Colonic mucosa (tissue), 4 donors: ENCODE measurements around the gene VPS39. TPM values are rescaled to one million over a fixed set of nuclear protein-coding genes. Genes with fewer than 3 reads are reported as not detected.

Experiments used
- DNase-seq: peaks from one replicate; pipeline ENCODE4 v3.0.0-alpha.2; 2020
- H3K27ac ChIP-seq: fragments of 200-600 bp; one replicate; pipeline ENCODE4 v1.8.0; 2021
- H3K27me3 ChIP-seq: fragments of 200-600 bp; one replicate; pipeline ENCODE4 v1.8.0; 2021
- H3K36me3 ChIP-seq: fragments of 200-600 bp; one replicate; pipeline ENCODE4 v1.8.0; 2021
- H3K4me1 ChIP-seq: fragments of 200-600 bp; one replicate; pipeline ENCODE4 v1.8.0; 2021; ENCODE audit warnings: mild to moderate bottlenecking
- H3K4me3 ChIP-seq: fragments of 200-600 bp; one replicate; pipeline ENCODE4 v1.8.0; 2021
- H3K9ac ChIP-seq, 2 donors: one replicate each; pipeline ENCODE4 v1.7.0; 2013; ENCODE audit warnings: control low read depth in 2 of 2, low read depth in 2 of 2, low read length in 2 of 2
- H3K9me3 ChIP-seq: fragments of 200-600 bp; one replicate; pipeline ENCODE4 v1.8.0; 2021
- CTCF ChIP-seq: fragments of 200-600 bp; IDR thresholded peaks from one replicate; pipeline ENCODE4 v1.8.0; 2022; ENCODE audit warnings: antibody characterized with exemption, mild to moderate bottlenecking
- intact Hi-C: fragments of 100-400 bp; cut with DNase I; formaldehyde crosslinking; loops from one replicate; pipeline ENCODE4 v1.14.1; 2022
- total RNA-seq, 2 donors: library from RNA; stranded (reverse); fragmentation: NEBNext Ultra II Directional in 1 of 2; extraction: Animal tissue kit (Norgen Biotek cat#: 25700) in 1 of 2; gene quantifications; one replicate each; pipeline ENCODE4 v1.2.1, GENCODE V29; 2021
- donor health status: healthy.
- donor health status: DM: no; HTN: no; CAD: no.
- donor health status: DM: no; HTN: no; CAD: no.

Gene VPS39
- total RNA-seq, 2 donors from 2014 or later, result 49.1 to 50.4 TPM

GRCh38 chr15:42166225-42166940 is 41.7 kb downstream of the VPS39 start:
- no peaks in the 10 kb centered on the region for H3K27me3 ChIP-seq
- no peak overlapping the region for H3K9ac ChIP-seq
- no peaks in the 10 kb centered on the region for H3K4me1 ChIP-seq
- intact Hi-C loops, result no loop called here
- no peak for DNase-seq
- H3K36me3 ChIP-seq, result peaks cover 21% of the 10 kb centered on the region
- H3K4me3 ChIP-seq, result no peak overlapping the region
- no peak overlapping the region for H3K27ac ChIP-seq
- TF ChIP-seq CTCF, result no peak
- no peaks in the 10 kb centered on the region for H3K9me3 ChIP-seq

DNA sequence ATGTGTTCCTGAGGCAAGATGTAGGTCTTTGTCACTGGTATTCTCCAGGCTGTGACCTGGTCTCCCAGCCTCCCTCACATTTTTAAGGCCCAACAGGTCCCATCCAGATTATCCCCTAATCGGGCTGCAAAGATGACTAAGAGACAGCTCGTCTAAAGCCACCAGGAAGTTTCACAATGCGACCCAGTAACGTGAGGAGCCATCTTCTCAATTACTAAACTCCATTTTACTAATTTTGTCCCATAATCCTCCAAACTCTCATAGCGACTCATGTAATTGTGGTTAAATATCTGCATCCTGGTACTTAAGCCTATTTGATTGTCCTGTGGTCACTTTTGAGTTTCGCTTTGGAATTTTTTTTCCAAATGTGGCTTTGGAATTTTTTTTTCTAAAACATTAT is 43.0 kb downstream of the VPS39 start:
- H3K4me3 ChIP-seq, result no peak overlapping the region
- no peak overlapping the region for H3K9ac ChIP-seq
- no peak overlapping the region for H3K27ac ChIP-seq
- no peak for TF ChIP-seq CTCF
- H3K9me3 ChIP-seq, result no peaks in the 10 kb centered on the region
- peaks cover 25% of the 10 kb centered on the region for H3K36me3 ChIP-seq
- no peaks in the 10 kb centered on the region for H3K4me1 ChIP-seq
- no peak for DNase-seq
- H3K27me3 ChIP-seq, result no peaks in the 10 kb centered on the region
- intact Hi-C loops, result no loop called here

GRCh38 chr15:42163947-42164550 is 44.1 kb downstream of the VPS39 start:
- H3K9ac ChIP-seq, result no peak overlapping the region
- DNase-seq, result no peak
- H3K27ac ChIP-seq, result no peak overlapping the region
- H3K4me3 ChIP-seq, result no peak overlapping the region
- H3K27me3 ChIP-seq, result no peaks in the 10 kb centered on the region
- no peaks in the 10 kb centered on the region for H3K4me1 ChIP-seq
- intact Hi-C loops, result no loop called here
- H3K36me3 ChIP-seq, result peaks cover 28% of the 10 kb centered on the region
- no peaks in the 10 kb centered on the region for H3K9me3 ChIP-seq
- TF ChIP-seq CTCF, result no peak

DNA sequence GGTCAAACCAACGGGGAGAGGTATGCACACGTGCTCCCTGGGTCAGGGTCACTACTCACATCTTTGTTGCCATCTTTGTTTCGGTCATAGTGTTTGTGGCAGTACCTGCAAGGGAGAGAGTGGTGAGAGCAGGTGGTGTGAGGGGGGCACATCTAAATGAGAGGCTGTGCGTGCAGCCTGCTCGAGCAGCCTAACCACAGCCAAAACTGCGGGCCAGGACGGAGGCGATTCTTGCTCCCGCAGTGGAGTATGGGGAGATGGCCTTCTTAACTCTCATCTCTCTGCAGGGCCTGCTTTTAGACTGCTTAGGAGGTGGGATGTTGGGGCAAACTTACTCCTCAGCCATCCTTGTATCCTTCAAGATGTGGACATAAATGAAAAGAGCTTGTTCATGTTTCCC is 44.8 kb downstream of the VPS39 start:
- H3K27me3 ChIP-seq, result no peaks in the 10 kb centered on the region
- intact Hi-C loops, result no loop called here
- no peak for DNase-seq
- H3K4me1 ChIP-seq, result no peaks in the 10 kb centered on the region
- no peak overlapping the region for H3K4me3 ChIP-seq
- no peaks in the 10 kb centered on the region for H3K9me3 ChIP-seq
- H3K36me3 ChIP-seq, result peaks cover 28% of the 10 kb centered on the region
- H3K27ac ChIP-seq, result no peak overlapping the region
- H3K9ac ChIP-seq, result no peak overlapping the region
- TF ChIP-seq CTCF, result no peak

DNA sequence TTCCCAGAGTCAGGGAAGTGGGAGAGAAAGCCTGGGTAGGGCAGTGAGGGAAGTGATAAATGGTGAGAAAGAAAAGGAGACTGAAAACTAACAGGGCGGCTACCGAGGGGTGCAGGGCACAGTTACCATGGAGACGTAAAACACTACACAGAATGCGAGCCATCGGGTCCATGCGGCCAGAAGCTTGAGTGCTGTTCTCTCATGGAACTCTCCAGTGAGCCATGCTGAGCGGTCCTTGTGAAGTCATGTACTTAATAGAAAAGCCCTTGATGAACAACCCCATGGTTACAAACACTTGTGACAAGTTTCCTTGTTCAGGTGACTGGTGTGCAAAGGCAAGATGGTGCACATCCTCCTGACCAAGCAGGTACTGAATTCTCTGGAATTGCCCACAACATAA is 48.0 kb downstream of the VPS39 start:
- no peaks in the 10 kb centered on the region for H3K4me1 ChIP-seq
- H3K9me3 ChIP-seq, result no peaks in the 10 kb centered on the region
- intact Hi-C loops, result no loop called here
- peaks cover 16% of the 10 kb centered on the region for H3K36me3 ChIP-seq
- H3K9ac ChIP-seq, result no peak overlapping the region
- H3K27ac ChIP-seq, result no peak overlapping the region
- H3K27me3 ChIP-seq, result no peaks in the 10 kb centered on the region
- no peak overlapping the region for H3K4me3 ChIP-seq
- DNase-seq, result no peak
- no peak for TF ChIP-seq CTCF
